ENCODE measurements around the gene CD2.

CD2 gene

DNA sequence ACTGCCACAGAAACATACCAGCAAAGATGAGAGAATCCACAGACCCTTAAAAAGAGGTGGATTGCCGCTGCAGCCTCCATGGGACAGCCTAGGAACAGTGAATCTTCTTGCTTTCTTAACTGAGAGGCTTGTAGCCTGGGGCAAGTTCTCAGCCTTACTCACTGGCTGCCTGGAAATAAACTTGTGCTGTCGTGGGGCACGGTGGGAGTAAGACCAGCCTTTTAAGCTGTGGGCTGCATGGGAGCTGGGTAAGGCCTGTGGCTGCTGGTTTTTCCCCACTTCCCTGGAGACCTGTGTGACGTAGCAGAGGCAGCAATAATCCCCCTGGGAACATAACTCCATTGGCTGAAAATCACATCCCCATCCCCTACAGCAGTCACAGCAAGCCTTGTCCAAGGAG is 30.8 kb downstream of the CD2 start:
- DNase-seq = no peak

DNA sequence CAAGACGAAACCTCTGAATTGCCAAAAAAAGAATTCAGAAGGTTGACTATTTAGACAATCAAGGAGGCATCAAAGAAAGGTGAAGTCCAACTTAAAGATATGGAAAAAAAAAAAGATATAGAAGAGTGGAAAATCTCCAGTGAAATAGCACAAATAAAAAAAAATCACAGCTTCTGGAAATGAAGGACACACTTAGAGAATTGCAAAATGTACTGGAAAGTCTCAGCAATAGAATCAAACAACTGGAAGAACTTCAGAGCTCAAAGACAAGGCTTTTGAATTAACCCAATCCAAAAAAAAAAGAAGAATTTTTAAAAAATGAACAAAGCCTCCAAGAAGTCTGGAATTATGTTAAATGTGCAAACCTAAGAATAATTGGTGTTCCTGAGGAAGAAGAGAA is 31.8 kb downstream of the CD2 start:
- DNase-seq = no peak

GRCh38 chr1:116791727-116792126 is 37.5 kb downstream of the CD2 start:
- DNase-seq = no peak

DNA sequence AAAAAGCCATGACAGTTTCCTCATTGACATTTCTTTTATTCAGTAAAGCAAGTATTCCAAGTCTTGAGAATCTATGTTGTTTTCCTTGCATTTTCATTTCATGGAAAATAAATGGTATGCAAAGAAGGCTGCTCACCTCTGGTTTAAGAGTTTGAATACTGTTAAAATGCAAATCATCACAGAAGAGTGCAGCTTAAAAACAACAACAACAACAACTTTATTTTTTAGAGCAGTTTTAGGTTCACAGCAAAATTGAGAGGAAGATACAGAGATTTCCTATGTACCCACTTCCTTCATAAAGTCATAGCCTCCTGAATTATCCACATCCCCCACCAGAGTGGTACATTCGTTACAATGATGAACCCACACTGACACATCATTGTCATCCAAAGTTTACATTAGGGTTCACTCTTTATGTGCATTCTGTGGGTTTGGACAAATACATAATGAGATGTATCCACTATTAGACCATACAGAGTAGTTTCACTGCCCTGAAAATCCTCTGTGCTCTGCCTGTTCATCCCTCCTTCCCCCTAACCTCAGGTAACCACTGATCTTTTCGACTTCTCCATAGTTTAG is 39.2 kb downstream of the CD2 start:
- no peak for DNase-seq

- DNase-seq = no peak
Measured at GRCh38 chr1:116794371-116794770, 40.1 kb downstream of the CD2 start.

DNA sequence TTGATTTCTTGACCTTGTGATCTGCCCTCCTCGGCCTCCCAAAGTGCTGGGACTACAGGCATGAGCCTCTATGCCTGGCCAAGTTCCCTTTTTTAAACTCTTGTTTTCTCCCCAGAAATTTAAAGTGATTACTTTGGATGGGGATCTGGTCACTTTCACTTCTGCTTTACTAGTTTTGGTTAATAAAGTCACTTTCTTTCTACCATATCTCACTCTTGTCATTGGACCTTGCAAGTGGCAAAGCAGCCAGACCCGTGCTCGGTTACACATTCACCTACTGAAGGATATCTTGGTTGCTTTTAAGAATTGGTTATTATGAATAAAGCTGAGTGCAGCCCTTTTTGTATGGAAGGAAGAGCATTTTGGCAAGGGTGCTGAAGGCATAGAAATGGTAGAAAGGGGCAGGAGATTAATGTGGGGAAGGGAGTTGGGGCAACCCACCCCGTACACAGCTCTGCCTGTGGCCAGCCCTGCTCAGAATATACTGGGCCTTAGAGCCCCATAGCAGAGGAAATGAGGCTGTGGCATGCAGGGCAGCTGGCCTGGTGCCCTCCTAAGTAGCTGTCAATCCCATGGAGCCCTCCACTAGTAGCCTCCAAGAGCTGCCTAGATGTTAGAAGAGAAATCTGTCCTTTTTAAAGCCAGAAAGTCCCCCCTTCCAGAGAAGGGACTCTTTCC is 40.7 kb downstream of the CD2 start:
- DNase-seq = no peak

- DNase-seq = no peak
Measured at GRCh38 chr1:116795482-116795829, 41.2 kb downstream of the CD2 start.

DNA sequence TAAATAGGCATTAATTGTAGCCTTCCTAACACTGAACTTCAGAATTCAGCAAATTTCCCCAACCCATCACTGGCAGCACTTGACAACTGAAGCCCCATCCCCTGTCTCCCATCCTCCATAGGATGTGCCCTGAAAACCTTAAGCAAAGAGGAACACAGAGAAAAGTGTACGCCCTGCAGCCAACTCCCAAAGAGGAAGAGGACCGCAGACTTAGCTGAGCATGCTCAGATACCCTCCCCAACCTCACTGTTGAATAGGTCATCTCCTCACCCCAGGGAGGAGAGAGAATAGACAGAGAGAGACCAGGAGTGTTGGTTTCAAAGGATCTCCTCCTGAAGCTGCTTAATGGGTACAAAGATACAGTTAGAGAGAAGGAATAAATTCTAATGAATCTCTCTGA is 50.5 kb downstream of the CD2 start:
- DNase-seq = peak; percentile 80

- DNase-seq = no peak
Measured at GRCh38 chr1:116805398-116805797, 51.2 kb downstream of the CD2 start.

GRCh38 chr1:116806245-116806644 is 52.0 kb downstream of the CD2 start:
- peak; percentile 88 for DNase-seq

DNA sequence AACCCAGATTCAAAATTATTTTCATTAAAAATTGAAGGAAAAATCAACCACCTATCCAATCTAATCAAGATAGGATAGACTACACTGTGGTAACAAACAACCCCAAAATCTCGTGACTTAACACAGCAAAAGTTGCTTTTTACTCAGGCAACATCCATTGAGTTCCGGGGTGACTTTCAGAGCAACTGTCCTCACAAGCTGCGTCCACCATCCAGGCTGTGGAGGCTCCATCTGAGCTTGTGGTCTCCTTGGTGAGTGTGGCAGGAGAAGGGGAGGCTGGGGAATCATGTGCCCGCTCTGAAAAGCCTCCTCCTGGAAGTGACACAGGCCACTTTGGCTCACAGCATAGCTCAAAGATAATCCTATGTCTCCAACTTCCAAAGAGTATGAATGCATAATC is 52.4 kb downstream of the CD2 start:
- peak; percentile 67 for DNase-seq

- DNase-seq = peak; percentile 59
Measured at GRCh38 chr1:116807394-116808199, 53.4 kb downstream of the CD2 start.

GRCh38 chr1:116808200-116808847 is 54.1 kb downstream of the CD2 start:
- peak; percentile 82 for DNase-seq

DNA sequence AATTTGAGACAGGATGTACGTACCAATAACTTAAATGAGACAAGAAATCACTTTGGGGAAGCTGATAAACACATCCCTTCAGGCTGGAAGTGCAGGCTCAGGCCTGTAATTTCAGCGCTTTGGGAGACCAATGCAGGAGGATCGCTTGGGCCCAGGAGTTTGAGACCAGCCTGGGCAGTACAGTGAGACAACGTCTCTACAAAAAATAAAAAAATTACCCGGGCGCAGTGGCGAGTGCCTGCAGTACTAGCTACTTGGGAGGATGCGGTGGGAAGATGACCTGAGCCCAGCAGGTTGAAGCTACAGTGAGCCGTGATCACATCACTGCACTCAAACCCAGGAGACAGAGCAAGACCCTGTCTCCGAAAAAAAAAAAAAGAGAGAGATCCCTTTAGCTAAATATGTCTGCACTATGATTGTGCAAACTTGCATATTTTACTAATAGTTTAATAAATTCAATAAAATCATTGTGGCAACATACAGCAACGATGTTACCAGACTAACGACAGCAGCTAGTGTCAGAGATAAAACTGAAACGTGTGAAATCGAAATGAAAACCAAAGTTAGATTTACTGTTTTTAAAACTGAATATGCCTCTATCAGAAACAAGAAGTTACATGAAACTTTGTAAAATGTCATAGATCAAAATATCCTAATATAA is 54.7 kb downstream of the CD2 start:
- DNase-seq = peak; percentile 67

GRCh38 chr1:116811321-116811720 is 57.1 kb downstream of the CD2 start:
- DNase-seq = no peak

DNA sequence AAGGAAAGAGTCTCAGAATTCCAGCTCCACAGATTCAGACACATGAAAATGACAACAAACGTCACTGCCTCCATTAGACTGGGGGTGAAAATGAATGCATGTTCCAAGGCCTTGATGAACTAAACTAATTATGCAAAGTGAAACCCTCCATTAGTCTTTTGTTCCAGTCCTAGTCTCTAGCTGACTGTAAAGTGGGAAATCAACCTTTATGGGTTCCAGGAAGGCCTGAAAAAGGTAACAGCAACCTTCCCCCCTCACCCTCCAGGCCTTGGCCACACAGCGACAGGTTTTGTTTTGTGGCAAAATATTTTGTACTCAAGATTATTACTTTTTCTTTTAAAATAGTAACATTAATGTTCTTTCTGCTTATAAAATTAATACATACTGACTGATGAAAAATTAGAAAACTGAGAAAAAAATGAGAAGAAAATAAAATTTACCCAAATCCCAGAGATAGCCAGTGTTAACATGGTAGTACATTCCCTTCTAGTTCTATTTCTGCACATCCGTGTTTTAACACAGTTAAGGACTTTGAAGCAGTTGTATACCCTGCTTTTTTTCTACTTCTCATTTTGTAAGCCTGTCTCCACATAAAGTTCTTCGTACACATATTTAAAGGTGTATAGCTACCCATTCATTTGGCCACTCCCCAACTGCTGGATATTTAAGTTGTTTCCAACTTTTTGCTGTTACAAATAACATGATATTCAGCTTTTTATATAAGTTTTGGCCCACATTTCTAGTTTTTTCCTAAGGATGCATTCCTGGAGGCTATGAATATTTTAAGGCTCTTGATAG is 60.9 kb downstream of the CD2 start:
- peak; percentile 84 for DNase-seq

DNA sequence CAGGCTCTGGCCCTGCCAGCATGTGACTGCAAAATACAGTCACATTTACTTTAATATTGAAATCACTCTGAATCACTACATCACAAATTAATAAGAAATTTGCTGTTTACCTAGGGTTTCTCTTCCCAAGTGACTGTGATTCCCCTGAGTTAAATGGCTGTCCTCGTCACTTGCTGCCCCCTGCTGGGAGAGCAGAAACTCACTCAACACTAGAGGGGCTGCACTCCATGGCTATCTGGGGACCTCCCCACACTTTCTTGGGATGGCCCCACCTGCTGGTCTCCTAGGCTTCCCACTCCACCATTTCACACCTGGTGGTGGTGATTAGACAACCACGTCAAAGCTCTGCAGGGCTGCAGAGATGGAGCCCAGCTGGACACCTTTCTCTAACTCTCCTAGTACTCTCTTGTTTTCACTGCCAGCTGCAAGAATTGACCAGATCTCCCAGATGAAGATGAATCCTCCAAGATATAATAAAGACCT is 63.4 kb downstream of the CD2 start:
- peak; percentile 90 for DNase-seq

Data from activated CD4-positive, alpha-beta T cell treated with anti-CD3 and anti-CD28 coated beads, Interleukin-2, Interleukin-6, amounts not matched to agents 100 ng/mL and 50 ng/mL, durations not matched to agents 16 hours and 8 hours (primary cell).